NCI-H774 (cell line): ENCODE data around the gene TSPOAP1.

Source experiments
- DNase-seq: peaks from one replicate; lab custom pipeline; 2025; lab: John Stamatoyannopoulos, UW

Gene TSPOAP1

DNA sequence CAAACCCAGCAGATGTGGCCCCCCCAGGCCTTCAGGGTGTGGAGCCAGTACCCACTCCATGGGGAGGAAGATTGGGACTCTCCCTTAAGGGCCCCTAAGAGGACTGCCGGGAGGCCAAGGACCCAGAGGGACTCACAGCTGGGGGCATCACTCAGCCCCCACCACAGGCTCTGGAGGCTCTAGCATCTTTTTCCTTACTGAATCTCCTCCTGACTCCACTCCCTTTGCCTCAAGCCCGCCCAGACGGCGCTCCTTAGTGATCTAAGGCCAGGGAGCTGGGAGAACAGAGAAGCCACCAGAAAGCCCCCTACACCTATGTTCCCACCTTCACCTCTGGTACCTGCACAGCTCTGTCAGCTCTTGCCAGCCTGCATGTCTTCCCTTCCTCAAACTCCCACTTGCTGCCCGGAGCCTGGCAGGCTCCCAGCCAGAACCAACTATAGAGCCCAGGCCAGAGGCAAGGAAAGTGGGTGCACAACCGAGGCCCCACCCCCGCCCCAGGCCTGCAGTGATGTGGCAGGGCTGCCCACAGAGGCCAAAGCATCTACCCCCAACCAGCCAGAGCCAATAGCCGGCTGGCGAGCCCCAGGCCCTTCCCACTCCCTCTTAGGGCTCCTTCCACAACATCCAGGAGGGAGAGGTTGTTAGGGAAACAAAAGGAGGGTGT is 25.5 kb downstream of the TSPOAP1 start:
- DNase-seq, result no peak

GRCh38 chr17:58302171-58302918 is 26.2 kb downstream of the TSPOAP1 start:
- no peak for DNase-seq

DNA sequence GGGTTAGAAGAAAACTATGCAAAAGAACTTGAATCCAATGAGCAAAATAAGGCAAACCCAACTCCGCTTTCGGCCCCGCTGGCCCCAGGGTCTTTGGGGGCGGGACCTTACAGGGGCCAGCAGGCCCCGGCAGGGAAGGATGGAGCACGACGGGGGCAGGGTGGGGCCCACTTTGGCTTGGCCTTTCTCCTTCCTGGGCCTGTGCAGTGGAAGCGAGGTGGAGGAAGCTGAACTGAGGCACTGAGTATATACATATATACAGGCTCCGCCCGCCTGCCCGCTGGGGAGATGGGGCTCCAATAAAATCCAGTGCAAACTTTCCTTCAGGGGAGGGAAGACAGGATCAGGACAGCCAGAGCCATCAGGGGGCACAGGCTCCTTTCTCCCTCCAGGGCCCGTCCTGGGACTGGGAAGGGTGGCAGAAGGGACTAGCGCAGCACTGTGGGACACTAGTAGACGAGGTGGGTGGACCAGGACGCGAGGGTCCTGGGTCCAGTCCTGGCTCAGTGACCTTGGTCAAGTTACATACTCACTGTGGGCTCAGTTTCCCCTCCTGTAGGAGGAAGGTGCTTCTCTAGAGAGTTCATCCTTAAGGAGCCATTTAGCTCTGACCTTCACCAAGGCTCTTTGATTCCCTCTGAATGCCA is 27.0 kb downstream of the TSPOAP1 start:
- no peak for DNase-seq

GRCh38 chr17:58300336-58300735 is 28.3 kb downstream of the TSPOAP1 start:
- no peak for DNase-seq

- DNase-seq, result no peak
Measured at GRCh38 chr17:58294034-58294433, 34.6 kb downstream of the TSPOAP1 start.

DNA sequence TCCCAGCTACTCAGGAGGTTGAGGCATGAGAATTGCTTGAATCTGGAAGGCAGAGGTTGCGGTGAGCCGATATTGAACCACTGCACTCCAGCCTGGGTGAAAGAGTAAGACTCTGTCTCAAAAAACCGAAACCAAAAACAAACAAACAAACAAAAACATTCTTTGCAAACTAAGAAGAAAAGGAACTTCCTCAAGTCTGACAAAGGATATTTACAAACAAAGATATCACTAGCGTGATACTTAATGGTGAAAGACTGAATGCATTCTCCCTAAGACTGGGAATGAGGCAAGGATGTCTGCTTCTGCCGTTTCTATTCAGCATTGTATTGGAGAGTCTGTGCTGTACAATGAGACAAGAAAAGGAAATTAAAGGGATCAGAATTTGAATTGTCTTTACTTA is 37.3 kb downstream of the TSPOAP1 start:
- DNase-seq, result no peak

DNA sequence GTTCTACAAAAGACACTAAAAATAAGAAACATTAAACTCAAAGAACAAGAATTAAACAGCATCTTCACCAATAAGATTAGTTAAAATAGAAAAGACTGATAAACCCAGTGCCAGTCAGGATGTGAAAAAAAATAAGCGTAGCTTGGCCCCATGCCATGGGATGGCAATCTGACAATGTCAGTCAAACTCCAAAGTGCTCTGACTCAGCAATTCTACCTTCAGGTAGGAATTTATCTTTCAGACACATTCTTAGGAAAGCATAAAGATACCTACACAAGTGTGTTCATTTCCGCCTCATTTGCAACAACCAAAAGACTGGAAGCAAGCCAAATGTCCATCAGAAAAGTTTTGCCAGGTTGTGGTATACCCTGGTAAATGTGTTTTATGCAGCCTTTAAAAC is 38.7 kb downstream of the TSPOAP1 start:
- DNase-seq, result no peak

GRCh38 chr17:58285422-58285810 is 43.2 kb downstream of the TSPOAP1 start:
- no peak for DNase-seq

DNA sequence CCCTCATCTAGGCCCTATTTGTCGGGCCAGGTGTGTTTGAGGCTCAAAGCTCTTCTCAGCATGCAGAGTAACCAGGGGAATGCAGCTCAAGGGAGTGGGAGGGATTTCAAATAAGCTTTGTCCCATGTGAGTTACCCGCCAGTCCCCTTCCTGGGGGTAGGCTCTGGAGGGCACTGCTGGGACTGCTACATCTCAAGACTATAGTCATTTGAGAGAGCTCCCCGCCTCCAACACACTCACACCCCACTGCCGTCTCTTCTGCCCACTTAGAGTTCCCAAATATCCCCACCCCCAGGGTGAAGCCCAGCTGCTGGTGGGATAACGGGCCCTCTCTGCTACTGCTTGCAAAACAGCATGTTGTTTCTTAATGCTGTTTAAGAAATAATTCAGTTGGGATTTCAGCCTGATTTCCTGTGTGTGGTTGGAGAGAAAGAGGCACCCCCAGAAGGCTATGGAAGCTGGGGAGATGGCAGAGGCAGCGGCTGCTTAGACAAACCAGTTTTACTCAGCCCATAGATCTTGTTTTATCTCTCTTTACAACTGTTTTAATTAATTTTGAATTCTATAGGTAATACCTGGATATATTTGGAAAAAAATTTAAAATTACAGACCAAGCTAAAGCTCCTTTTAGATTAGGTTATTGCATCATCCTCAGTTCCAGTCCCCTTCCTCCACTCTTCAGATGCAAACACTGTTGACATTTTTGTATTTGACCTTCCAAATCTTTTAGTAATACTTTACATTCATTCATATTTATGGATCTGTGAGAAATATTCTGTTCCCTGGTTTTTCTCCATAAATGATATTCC is 43.8 kb downstream of the TSPOAP1 start:
- DNase-seq, result no peak

GRCh38 chr17:58283674-58284612 is 44.7 kb downstream of the TSPOAP1 start:
- DNase-seq, result no peak

DNA sequence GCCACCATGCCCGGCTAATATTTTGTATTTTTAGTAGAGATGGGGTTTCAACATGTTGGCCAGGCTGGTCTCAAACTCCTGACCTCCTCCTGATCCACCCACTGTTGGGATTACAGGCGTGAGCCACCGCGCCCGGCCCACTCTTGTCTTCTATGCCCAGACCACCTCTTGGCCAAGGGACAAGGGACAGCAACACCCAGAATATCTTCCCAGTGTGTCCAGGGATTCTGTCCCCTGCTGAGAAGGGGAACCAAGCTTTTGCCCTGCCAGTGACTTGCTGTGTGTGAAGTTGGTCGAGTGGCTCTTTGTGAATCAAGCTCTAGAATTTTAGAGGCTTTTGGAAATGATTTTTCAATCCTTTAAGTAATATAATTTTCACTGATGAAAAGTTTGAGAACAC is 46.2 kb downstream of the TSPOAP1 start:
- DNase-seq, result no peak

GRCh38 chr17:58281511-58282011 is 47.0 kb downstream of the TSPOAP1 start:
- no peak for DNase-seq

GRCh38 chr17:58280480-58281217 is 47.9 kb downstream of the TSPOAP1 start, which contains the start of gene MPO:
Gene MPO (minus strand): TSS chr17:58280935. CDS start chr17:58280758, 177 bp downstream.
- no peak for DNase-seq

- no peak for DNase-seq
Measured at GRCh38 chr17:58279736-58280479, 48.7 kb downstream of the TSPOAP1 start.

- DNase-seq, result no peak
Measured at GRCh38 chr17:58279016-58279711, 49.4 kb downstream of the TSPOAP1 start.

- no peak for DNase-seq
Measured at GRCh38 chr17:58278661-58279015, 50.0 kb downstream of the TSPOAP1 start.

GRCh38 chr17:58277802-58278595 is 50.6 kb downstream of the TSPOAP1 start:
- DNase-seq, result no peak
